Left lobe of liver (tissue), 2 donors: ENCODE measurements around the gene LIPT2. TPM values are rescaled to one million over a fixed set of nuclear protein-coding genes. Genes with fewer than 3 reads are reported as not detected.
A peak's percentile ranks its signal among the peaks of the same experiment; 100 is the strongest.
"Not testable (repeated sequence)": the region's sequence is repeated elsewhere in the genome, so short reads cannot be mapped to it uniquely, and the experiment has no call there.

Source experiments
- ATAC-seq: fragments of 200-7000 bp; cut with Tn5 transposase; one replicate; pipeline ENCODE4 v1.9.1; 2020; ENCODE audit warnings: mild to moderate bottlenecking, moderate library complexity
- DNase-seq: peaks from one replicate; pipeline ENCODE4 v3.0.0-alpha.2; 2020; ENCODE audit warnings: low spot score
- total RNA-seq: library from RNA; stranded (reverse); gene quantifications from one replicate; pipeline ENCODE4 v1.2.1, GENCODE V29; 2021
- donor health status: DM: no; HTN: no; CAD: no; lungs with moderate emphysema.
- donor health status: DM: no; HTN: yes; CAD: no.

LIPT2 gene
- total RNA-seq: 2.7 TPM

- peak; percentile 99 for DNase-seq
Observed at GRCh38 chr11:74492974-74493790, at the start of gene LIPT2. TSS of gene LIPT2 (minus strand) at chr11:74493724. CDS start at chr11:74493703, 21 bp downstream.

GRCh38 chr11:74541466-74541865, 47.9 kb upstream of the LIPT2 start:
- DNase-seq (no peak), ATAC-seq (no peak)

More at GRCh38 chr11:74492974-74493790, at the start of gene LIPT2:
- ATAC-seq: peak; percentile 95

GRCh38 chr11:74540270-74540669, 46.7 kb upstream of the LIPT2 start:
- DNase-seq (no peak), ATAC-seq (no peak)

GRCh38 chr11:74538680-74539079, 45.2 kb upstream of the LIPT2 start:
- ATAC-seq (no peak), DNase-seq (no peak)

- no peak for ATAC-seq
- DNase-seq: no peak
Observed at GRCh38 chr11:74535371-74536160, 42.0 kb upstream of the LIPT2 start.

- not testable (repeated sequence) for DNase-seq, ATAC-seq
Observed at GRCh38 chr11:74534946-74535275, 41.4 kb upstream of the LIPT2 start.

- no peak for DNase-seq
- no peak for ATAC-seq
Observed at GRCh38 chr11:74534216-74534945, 40.9 kb upstream of the LIPT2 start.

- no peak for ATAC-seq
- no peak for DNase-seq
Observed at GRCh38 chr11:74533421-74533820, 39.9 kb upstream of the LIPT2 start.

GRCh38 chr11:74532501-74533246, 39.1 kb upstream of the LIPT2 start:
- ATAC-seq (no peak), DNase-seq (no peak)

- ATAC-seq (no peak), DNase-seq (no peak)
Observed at GRCh38 chr11:74524978-74525377, 31.5 kb upstream of the LIPT2 start.

GRCh38 chr11:74524501-74524900, 31.0 kb upstream of the LIPT2 start:
- DNase-seq (no peak), ATAC-seq (no peak)

GRCh38 chr11:74522776-74523175, 29.3 kb upstream of the LIPT2 start:
- DNase-seq (no peak), ATAC-seq (no peak)

- DNase-seq (no peak), ATAC-seq (no peak)
Observed at GRCh38 chr11:74521666-74522252, 28.2 kb upstream of the LIPT2 start.

GRCh38 chr11:74520927-74521665, 27.6 kb upstream of the LIPT2 start:
- ATAC-seq (peak; percentile 36), DNase-seq (no peak)

- no peak for DNase-seq
Observed at GRCh38 chr11:74520316-74520715, 26.8 kb upstream of the LIPT2 start.

GRCh38 chr11:74519710-74520109, 26.2 kb upstream of the LIPT2 start:
- peak; percentile 37 for ATAC-seq

More at GRCh38 chr11:74520316-74520715, 26.8 kb upstream of the LIPT2 start:
- no peak for ATAC-seq

GRCh38 chr11:74517592-74517991, 24.1 kb upstream of the LIPT2 start:
- not testable (repeated sequence) for ATAC-seq, DNase-seq

More at GRCh38 chr11:74519710-74520109, 26.2 kb upstream of the LIPT2 start:
- no peak for DNase-seq

- DNase-seq: no peak
- ATAC-seq: no peak
Observed at GRCh38 chr11:74507582-74507981, 14.1 kb upstream of the LIPT2 start.

GRCh38 chr11:74506823-74507222, 13.3 kb upstream of the LIPT2 start:
- no peak for ATAC-seq
- DNase-seq: no peak
